PFSK-1 (cell line): ENCODE measurements around the gene ZNF580.

Experiments
- FOXP2 ChIP-seq: optimal IDR thresholded peaks from 2 replicates; pipeline ENCODE3; 2011; ENCODE audit warnings: borderline replicate concordance, control low read depth, inconsistent platforms; ENCODE audit not compliant: insufficient read depth; ENCODE audit errors: extremely low read length, extremely low read depth
- POLR2AphosphoS5 ChIP-seq: IDR thresholded peaks from 2 replicates; pipeline ENCODE4 v1.6.1; 2012; ENCODE audit warnings: low read depth, mild to moderate bottlenecking, control low read depth, low read length, moderate library complexity
- SIN3A ChIP-seq: IDR thresholded peaks from 2 replicates; pipeline ENCODE4 v1.6.1; 2012; ENCODE audit warnings: mild to moderate bottlenecking, low read length, moderate library complexity, borderline replicate concordance; ENCODE audit not compliant: insufficient read depth
- TAF1 ChIP-seq: IDR thresholded peaks from 2 replicates; pipeline ENCODE4 v1.6.1; 2012; ENCODE audit warnings: low read length, control low read depth, borderline replicate concordance; ENCODE audit not compliant: insufficient read depth
- TF ChIP-seq, protein P1 (sequence below), 2 experiments: IDR thresholded peaks; 2 replicates each; pipeline versions ENCODE4 v1.6.1 to v1.8.0; 2011 to 2012; ENCODE audit warnings: low read depth in 2 of 2, low read length in 2 of 2, control low read depth in 1 of 2, inconsistent platforms in 1 of 2, mild to moderate bottlenecking in 1 of 2, moderate library complexity in 1 of 2; ENCODE audit not compliant: insufficient read depth in 1 of 2

ZNF580 gene

GRCh38 chr19:55688422-55689218 is 47.8 kb downstream of the ZNF580 start:
- TF ChIP-seq POLR2AphosphoS5 (no peak), FOXP2 (no peak), SIN3A (no peak), TAF1 (no peak)
- TF ChIP-seq, protein P1, sequence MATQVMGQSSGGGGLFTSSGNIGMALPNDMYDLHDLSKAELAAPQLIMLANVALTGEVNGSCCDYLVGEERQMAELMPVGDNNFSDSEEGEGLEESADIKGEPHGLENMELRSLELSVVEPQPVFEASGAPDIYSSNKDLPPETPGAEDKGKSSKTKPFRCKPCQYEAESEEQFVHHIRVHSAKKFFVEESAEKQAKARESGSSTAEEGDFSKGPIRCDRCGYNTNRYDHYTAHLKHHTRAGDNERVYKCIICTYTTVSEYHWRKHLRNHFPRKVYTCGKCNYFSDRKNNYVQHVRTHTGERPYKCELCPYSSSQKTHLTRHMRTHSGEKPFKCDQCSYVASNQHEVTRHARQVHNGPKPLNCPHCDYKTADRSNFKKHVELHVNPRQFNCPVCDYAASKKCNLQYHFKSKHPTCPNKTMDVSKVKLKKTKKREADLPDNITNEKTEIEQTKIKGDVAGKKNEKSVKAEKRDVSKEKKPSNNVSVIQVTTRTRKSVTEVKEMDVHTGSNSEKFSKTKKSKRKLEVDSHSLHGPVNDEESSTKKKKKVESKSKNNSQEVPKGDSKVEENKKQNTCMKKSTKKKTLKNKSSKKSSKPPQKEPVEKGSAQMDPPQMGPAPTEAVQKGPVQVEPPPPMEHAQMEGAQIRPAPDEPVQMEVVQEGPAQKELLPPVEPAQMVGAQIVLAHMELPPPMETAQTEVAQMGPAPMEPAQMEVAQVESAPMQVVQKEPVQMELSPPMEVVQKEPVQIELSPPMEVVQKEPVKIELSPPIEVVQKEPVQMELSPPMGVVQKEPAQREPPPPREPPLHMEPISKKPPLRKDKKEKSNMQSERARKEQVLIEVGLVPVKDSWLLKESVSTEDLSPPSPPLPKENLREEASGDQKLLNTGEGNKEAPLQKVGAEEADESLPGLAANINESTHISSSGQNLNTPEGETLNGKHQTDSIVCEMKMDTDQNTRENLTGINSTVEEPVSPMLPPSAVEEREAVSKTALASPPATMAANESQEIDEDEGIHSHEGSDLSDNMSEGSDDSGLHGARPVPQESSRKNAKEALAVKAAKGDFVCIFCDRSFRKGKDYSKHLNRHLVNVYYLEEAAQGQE (IDR thresholded peaks at IDR 0.05; ENCODE audit: insufficient read depth in 1 of 2, low read depth in 2 of 2, low read length in 2 of 2), result no peak

DNA sequence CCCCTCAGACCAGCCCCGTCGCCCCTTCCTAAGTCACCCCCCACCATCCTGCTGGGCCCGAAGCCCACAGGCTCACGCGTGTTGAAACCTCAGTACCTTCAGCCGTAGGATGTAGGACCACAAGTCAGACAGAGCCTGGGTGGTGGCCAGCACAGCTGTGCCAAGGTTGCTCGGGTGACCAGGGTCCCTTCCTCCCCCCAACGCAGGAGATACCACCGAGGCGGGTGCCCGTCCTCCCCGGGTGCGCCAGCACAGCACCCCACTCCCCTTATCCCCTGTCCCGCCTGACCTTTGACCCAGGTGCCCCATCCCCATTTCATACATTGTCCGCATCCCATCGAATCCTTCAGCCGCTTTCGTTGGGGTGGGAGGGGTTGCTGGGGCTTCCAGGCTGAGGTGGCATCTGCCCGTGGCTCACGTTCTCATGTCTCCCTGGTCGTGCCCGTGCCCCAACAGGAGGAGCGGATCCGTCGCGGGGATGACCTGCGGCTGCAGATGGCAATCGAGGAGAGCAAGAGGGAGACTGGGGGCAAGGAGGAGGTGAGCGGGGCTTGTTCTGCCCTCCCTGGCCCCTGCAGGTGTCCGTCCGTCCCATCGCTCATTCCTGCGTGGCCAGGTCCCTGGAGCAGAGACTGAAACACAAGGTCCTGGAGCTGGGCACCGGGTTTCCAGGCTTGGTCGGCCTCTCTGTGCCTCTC is 48.8 kb downstream of the ZNF580 start:
- TF ChIP-seq, protein P1 (IDR thresholded peaks at IDR 0.05; ENCODE audit: insufficient read depth in 1 of 2, low read depth in 2 of 2, low read length in 2 of 2), result no peak
- TF ChIP-seq TAF1 (no peak), POLR2AphosphoS5 (no peak)

DNA sequence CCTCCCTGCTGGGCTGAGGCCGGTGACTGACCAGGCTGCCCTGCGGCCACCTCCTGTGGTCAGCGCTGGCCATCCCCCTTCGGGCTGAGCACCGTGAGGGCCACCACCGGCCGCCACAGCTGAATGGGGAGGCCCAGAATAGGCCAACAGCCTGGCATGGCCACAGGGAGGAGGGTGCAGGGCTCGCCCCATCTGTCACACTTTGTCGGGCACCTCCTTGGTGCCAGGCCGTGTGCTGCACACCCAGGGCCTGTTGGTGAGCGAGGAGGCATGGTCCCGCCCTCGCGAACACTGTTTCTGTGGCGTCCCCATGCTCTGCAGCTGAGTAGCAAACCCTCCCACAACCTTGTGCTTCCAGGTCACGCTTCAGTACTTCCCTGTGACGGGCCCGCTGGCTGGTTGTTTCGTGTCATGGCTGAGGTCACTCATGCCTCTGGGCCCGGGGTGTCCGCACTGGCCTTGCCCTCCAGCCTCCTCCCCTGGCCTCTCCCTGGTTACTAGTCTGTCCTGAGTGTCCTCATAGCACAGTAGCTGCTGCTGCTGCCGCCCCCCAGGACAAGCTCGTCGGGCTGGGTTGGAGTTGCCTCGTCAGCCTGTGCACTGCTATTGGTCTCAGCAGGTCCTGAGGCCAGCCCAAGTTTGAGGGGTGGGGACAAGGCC is 49.4 kb downstream of the ZNF580 start:
- TF ChIP-seq TAF1, result no peak
- no peak for TF ChIP-seq FOXP2

DNA sequence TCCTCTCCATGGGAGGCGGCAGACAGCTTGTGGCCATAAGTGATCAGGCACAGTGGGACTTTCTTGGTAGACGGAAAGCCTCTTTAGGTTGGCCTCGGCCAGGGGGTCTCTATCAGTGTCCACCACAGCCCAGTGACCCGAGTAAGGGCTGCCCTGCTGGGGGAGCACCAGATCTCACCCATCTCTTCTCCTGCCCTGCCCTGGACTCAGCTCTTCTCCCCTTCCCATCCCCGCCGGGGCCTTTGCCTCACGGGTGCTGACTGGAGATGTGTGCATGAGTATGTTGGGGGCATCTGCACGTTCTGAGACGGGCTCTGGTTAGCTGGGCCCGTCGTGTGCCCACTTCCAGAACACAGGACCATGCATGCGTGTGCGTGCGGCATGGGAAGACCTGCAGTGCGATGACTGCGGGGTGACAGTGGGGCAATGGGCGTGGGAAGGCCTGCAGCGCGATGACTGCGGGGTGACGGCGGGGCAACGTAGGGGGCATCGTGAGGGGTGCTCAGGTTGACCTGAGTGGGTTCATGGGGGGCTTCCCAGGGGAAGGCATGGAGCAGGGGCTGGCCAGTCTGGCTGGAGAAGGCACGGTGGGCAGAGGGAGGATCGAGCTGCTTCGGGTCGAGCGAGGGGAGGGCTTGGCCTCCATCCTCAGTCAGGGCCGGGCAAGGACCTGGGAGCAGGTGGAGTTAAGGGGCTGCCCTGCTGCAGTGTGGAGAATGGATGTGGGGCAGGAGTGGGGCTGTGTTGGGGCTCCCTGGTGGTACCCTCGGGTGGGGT is 50.2 kb downstream of the ZNF580 start:
- TF ChIP-seq SIN3A (no peak), FOXP2 (no peak), TAF1 (no peak), POLR2AphosphoS5 (no peak)
- TF ChIP-seq, protein P1 (IDR thresholded peaks at IDR 0.05; ENCODE audit: insufficient read depth in 1 of 2, low read depth in 2 of 2, low read length in 2 of 2), result no peak
